Hepatocyte (in vitro differentiated cells): Measurements from ENCODE around the gene BBOX1. TPM values are rescaled to one million over a fixed set of nuclear protein-coding genes. Genes with fewer than 3 reads are reported as not detected.

ENCODE experiments used
- DNase-seq: peaks from one replicate; pipeline ENCODE4 v3.0.0-alpha.2; 2016; ENCODE audit warnings: low spot score
- H2AFZ ChIP-seq: fragments of 200-600 bp; sonication (generic); 2 replicates; pipeline ENCODE4 v1.6.0; 2016; ENCODE audit warnings: antibody characterized with exemption, mild to moderate bottlenecking
- H3K27ac ChIP-seq: fragments of 200-600 bp; sonication (generic); 2 replicates; pipeline ENCODE4 v1.5.1; 2016; ENCODE audit warnings: mild to moderate bottlenecking
- H3K27me3 ChIP-seq: fragments of 200-600 bp; sonication (generic); 2 replicates; pipeline ENCODE4 v1.6.1; 2016
- H3K36me3 ChIP-seq: fragments of 200-600 bp; sonication (generic); replicated peaks from 2 replicates; pipeline ENCODE4 v1.5.1; 2016; ENCODE audit warnings: low read depth; ENCODE audit not compliant: insufficient read depth
- H3K4me1 ChIP-seq: fragments of 200-600 bp; sonication (generic); 2 replicates; pipeline ENCODE4 v1.5.1; 2016; ENCODE audit warnings: mild to moderate bottlenecking, moderate library complexity; ENCODE audit not compliant: insufficient read depth
- H3K4me2 ChIP-seq: fragments of 200-600 bp; sonication (generic); 2 replicates; pipeline ENCODE4 v1.6.0; 2016
- H3K4me3 ChIP-seq: fragments of 200-600 bp; sonication (generic); 2 replicates; pipeline ENCODE4 v1.5.1; 2016; ENCODE audit warnings: mild to moderate bottlenecking
- H3K79me2 ChIP-seq: fragments of 200-600 bp; sonication (generic); 2 replicates; pipeline ENCODE4 v1.6.0; 2017; ENCODE audit warnings: mild to moderate bottlenecking
- H3K9me2 ChIP-seq: fragments of 200-600 bp; sonication (generic); replicated peaks from 2 replicates; pipeline ENCODE4 v1.6.0; 2017; ENCODE audit warnings: mild to moderate bottlenecking; ENCODE audit not compliant: insufficient read depth
- H3K9me3 ChIP-seq: fragments of 200-600 bp; sonication (generic); 2 replicates; pipeline ENCODE4 v1.5.1; 2016; ENCODE audit warnings: low read depth, mild to moderate bottlenecking
- H4K20me1 ChIP-seq: fragments of 200-600 bp; sonication (generic); 2 replicates; pipeline ENCODE4 v1.6.0; 2016; ENCODE audit warnings: mild to moderate bottlenecking; ENCODE audit not compliant: insufficient read depth, poor library complexity, severe bottlenecking
- EZH2 ChIP-seq: fragments of 200-600 bp; sonication (generic); IDR thresholded peaks from 2 replicates; pipeline ENCODE4 v1.6.1; 2016; ENCODE audit warnings: antibody characterized with exemption, mild to moderate bottlenecking, borderline replicate concordance
- EZH2phosphoT487 ChIP-seq: fragments of 200-600 bp; sonication (generic); IDR thresholded peaks from one replicate; pipeline ENCODE4 v1.6.1; 2018; ENCODE audit warnings: antibody characterized with exemption, mild to moderate bottlenecking, low read depth, moderate library complexity; ENCODE audit not compliant: unreplicated experiment, severe bottlenecking
- WGBS: methylation state at CpG from one replicate; pipeline ENCODE4 v1.1.6; 2016; ENCODE audit warnings: low lambda C conversion rate; ENCODE audit errors: missing lambda C conversion rate; 5-methylcytosine and 5-hydroxymethylcytosine counted together
- polyA plus RNA-seq: library from polyadenylated mRNA; unstranded; fragments of >200 nt; fragmentation: Nextera tagmentation; extraction: Ambion mirVana; gene quantifications from 2 replicates; pipeline ENCODE4 v1.2.1, GENCODE V29; 2016
- total RNA-seq: library from RNA; depleted of rRNA; stranded (reverse); fragments of >200 nt; gene quantifications from 2 replicates; pipeline ENCODE4 v1.2.3, GENCODE V29; 2014
- TF ChIP-seq, protein P1 (sequence below): fragments of 200-600 bp; sonication (generic); IDR thresholded peaks from 2 replicates; pipeline ENCODE4 v1.5.1; 2016; ENCODE audit warnings: antibody characterized with exemption, mild to moderate bottlenecking; ENCODE audit not compliant: poor library complexity

BBOX1 gene
- total and polyA plus RNA-seq, 2 experiments from 2014 or later = 0.56 to 1.6 TPM

DNA sequence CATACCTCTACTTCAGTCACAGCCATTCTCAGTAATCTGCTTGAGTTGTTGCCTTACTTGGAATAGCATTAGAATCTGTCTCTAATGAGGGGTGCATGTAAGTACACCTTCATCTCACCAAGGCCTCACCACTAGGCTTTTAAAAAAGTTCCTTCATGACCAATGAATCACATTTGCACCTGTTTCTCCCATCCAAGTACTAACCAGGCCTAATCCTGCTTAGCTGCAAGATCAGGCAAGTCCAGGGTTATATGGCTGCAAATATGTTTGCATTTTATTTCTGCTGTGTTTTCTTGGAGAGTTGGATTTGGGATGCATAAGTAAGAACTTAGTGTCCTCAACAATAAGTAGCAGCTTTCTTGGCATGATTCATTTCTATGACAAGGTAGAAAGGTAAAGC is 66.9 kb downstream of the BBOX1 start:
- no peaks in the 10 kb centered on the region for H4K20me1 ChIP-seq
- no peaks in the 10 kb centered on the region for H3K9me3 ChIP-seq
- TF ChIP-seq EZH2phosphoT487 (no peak), EZH2 (no peak)
- TF ChIP-seq, protein P1, sequence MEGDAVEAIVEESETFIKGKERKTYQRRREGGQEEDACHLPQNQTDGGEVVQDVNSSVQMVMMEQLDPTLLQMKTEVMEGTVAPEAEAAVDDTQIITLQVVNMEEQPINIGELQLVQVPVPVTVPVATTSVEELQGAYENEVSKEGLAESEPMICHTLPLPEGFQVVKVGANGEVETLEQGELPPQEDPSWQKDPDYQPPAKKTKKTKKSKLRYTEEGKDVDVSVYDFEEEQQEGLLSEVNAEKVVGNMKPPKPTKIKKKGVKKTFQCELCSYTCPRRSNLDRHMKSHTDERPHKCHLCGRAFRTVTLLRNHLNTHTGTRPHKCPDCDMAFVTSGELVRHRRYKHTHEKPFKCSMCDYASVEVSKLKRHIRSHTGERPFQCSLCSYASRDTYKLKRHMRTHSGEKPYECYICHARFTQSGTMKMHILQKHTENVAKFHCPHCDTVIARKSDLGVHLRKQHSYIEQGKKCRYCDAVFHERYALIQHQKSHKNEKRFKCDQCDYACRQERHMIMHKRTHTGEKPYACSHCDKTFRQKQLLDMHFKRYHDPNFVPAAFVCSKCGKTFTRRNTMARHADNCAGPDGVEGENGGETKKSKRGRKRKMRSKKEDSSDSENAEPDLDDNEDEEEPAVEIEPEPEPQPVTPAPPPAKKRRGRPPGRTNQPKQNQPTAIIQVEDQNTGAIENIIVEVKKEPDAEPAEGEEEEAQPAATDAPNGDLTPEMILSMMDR = no peak
- no peaks in the 10 kb centered on the region for H3K36me3 ChIP-seq
- H3K27ac ChIP-seq = no peak overlapping the region
- H3K9me2 ChIP-seq = no peaks in the 10 kb centered on the region
- no peak for DNase-seq
- no peaks in the 10 kb centered on the region for H3K4me1 ChIP-seq
- H3K4me2 ChIP-seq = no peak overlapping the region
- no peaks in the 10 kb centered on the region for H3K27me3 ChIP-seq
- H3K4me3 ChIP-seq = no peak overlapping the region
- H3K79me2 ChIP-seq = no peaks in the 10 kb centered on the region
- no peak overlapping the region for H2AFZ ChIP-seq

DNA sequence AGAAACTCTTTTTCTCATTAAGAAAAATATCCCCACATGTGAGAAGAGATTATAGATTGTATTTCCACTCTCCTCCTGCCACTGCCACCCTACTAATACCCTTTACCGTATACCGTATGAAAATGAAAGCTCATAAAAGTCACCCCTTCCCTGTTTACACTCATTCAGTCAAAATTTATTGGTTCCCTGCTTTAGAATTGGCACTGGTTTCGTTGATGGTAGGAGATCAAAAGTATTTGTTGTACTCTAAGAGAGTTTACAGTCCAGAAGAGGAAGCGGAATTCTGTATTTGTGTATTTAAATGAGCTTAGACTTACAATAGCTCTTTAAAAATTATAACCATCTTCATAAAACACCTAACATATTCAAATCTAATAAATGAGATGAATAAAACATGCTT is 68.2 kb downstream of the BBOX1 start:
- H3K79me2 ChIP-seq = no peaks in the 10 kb centered on the region
- no peaks in the 10 kb centered on the region for H3K36me3 ChIP-seq
- no peak for DNase-seq
- H3K4me1 ChIP-seq = no peaks in the 10 kb centered on the region
- TF ChIP-seq EZH2phosphoT487 (no peak), EZH2 (no peak)
- TF ChIP-seq, protein P1 = no peak
- H3K9me3 ChIP-seq = no peaks in the 10 kb centered on the region
- H4K20me1 ChIP-seq = no peaks in the 10 kb centered on the region
- H2AFZ ChIP-seq = no peak overlapping the region
- no peaks in the 10 kb centered on the region for H3K27me3 ChIP-seq
- no peak overlapping the region for H3K4me2 ChIP-seq
- no peak overlapping the region for H3K27ac ChIP-seq
- no peaks in the 10 kb centered on the region for H3K9me2 ChIP-seq
- 76% methylated on average over 4 of the region's 4 CpGs for WGBS
- no peak overlapping the region for H3K4me3 ChIP-seq

DNA sequence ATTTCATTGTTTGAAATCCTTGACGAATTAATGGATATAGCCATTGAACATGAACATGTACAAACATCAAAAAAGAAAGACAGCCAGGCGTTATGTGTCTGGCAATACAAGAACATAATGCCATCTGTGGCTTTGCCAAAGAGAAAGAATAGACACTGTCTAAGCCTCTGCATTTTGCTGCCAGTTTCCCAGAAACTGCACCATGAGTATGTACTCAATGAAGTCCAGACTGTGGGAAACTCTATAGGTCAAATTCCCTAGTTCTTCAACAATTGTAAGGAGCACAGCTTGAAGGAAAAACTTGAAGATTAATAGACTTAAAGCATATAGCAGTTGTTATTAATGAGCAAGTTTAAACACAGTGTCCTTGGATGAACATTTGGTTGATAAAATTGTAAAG is 71.3 kb downstream of the BBOX1 start:
- Histone ChIP-seq H4K20me1 (no peaks in the 10 kb centered on the region), H3K4me3 (no peak overlapping the region), H3K9me3 (no peaks in the 10 kb centered on the region), H2AFZ (no peak overlapping the region), H3K27ac (no peak overlapping the region), H3K79me2 (no peaks in the 10 kb centered on the region), H3K4me2 (no peak overlapping the region), H3K36me3 (no peaks in the 10 kb centered on the region), H3K9me2 (no peaks in the 10 kb centered on the region), H3K4me1 (no peaks in the 10 kb centered on the region), H3K27me3 (no peaks in the 10 kb centered on the region)
- 91% methylated on average over 2 of the region's 2 CpGs for WGBS
- TF ChIP-seq, protein P1 = no peak
- no peak for TF ChIP-seq EZH2phosphoT487
- no peak for TF ChIP-seq EZH2
- DNase-seq = no peak

DNA sequence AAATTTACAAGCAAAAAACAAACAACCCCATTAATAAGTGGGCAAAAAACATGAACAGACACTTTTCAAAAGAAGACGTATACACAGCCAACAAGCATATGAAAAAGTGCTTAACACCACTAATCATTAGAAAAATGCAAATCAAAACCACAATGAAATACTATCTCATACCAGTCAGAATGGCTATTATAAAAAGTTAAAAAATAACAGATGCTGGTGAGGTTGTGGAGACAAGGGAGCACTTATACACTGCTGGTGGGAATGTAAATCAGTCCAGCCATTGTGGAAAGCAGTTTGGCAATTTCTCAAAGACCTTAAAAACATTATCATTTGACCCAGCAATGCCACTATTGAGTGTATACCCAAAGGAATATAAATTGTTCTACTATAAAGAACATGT is 72.3 kb downstream of the BBOX1 start:
- no peak overlapping the region for H3K27ac ChIP-seq
- H3K4me3 ChIP-seq = no peak overlapping the region
- TF ChIP-seq EZH2phosphoT487 = no peak
- TF ChIP-seq, protein P1 = no peak
- TF ChIP-seq EZH2 = no peak
- 97% methylated on average over 1 of the region's 1 CpG for WGBS
- H3K27me3 ChIP-seq = no peaks in the 10 kb centered on the region
- no peaks in the 10 kb centered on the region for H3K4me1 ChIP-seq
- H3K9me2 ChIP-seq = no peaks in the 10 kb centered on the region
- H3K9me3 ChIP-seq = no peaks in the 10 kb centered on the region
- no peak overlapping the region for H3K4me2 ChIP-seq
- no peak overlapping the region for H2AFZ ChIP-seq
- no peaks in the 10 kb centered on the region for H3K79me2 ChIP-seq
- no peaks in the 10 kb centered on the region for H4K20me1 ChIP-seq
- no peaks in the 10 kb centered on the region for H3K36me3 ChIP-seq
- no peak for DNase-seq
